Activated CD4-positive, alpha-beta T cell treated with anti-CD3 and anti-CD28 coated beads, Interleukin-10, Interleukin-2, amounts not matched to agents 100 ng/mL and 50 ng/mL, durations not matched to agents 16 hours and 8 hours (primary cell): ENCODE results near the gene ITGB6.

Experiments used
- DNase-seq: peaks from one replicate; pipeline ENCODE4 v3.0.0-alpha.2; 2020

ITGB6 gene

GRCh38 chr2:160199683-160200389, at the start of gene ITGB6:
ITGB6 (minus strand) TSS chr2:160200272; CDS start chr2:160200063, 209 bp downstream.
- no peak for DNase-seq

- no peak for DNase-seq
These were observed 47.4 kb upstream of the ITGB6 start for GRCh38 chr2:160247296-160248035.

GRCh38 chr2:160246356-160246755, 46.3 kb upstream of the ITGB6 start:
- no peak for DNase-seq

- DNase-seq = no peak
These were observed 45.6 kb upstream of the ITGB6 start for GRCh38 chr2:160245614-160246155.

- DNase-seq = no peak
These were observed 43.0 kb upstream of the ITGB6 start for GRCh38 chr2:160242893-160243564.

GRCh38 chr2:160241251-160242137, 41.4 kb upstream of the ITGB6 start:
- DNase-seq = no peak

GRCh38 chr2:160239436-160239835, 39.4 kb upstream of the ITGB6 start:
- no peak for DNase-seq

GRCh38 chr2:160238392-160238791, 38.3 kb upstream of the ITGB6 start:
- DNase-seq = no peak

- DNase-seq = no peak
These were observed 32.9 kb upstream of the ITGB6 start for GRCh38 chr2:160232905-160233475.

GRCh38 chr2:160229591-160229990, 29.5 kb upstream of the ITGB6 start:
- no peak for DNase-seq

- no peak for DNase-seq
These were observed 28.3 kb upstream of the ITGB6 start for GRCh38 chr2:160228141-160228917.

GRCh38 chr2:160227293-160227915, 27.3 kb upstream of the ITGB6 start:
- no peak for DNase-seq

- no peak for DNase-seq
These were observed 26.3 kb upstream of the ITGB6 start for GRCh38 chr2:160226367-160226766.

- DNase-seq = no peak
These were observed 25.6 kb upstream of the ITGB6 start for GRCh38 chr2:160225722-160226121.

- no peak for DNase-seq
These were observed 24.4 kb upstream of the ITGB6 start for GRCh38 chr2:160224507-160224906.

- peak; percentile 95 for DNase-seq
These were observed 24.0 kb upstream of the ITGB6 start for GRCh38 chr2:160224060-160224459.

GRCh38 chr2:160223560-160223959, 23.5 kb upstream of the ITGB6 start:
- DNase-seq = no peak

- no peak for DNase-seq
These were observed 22.6 kb upstream of the ITGB6 start for GRCh38 chr2:160222546-160223283.

GRCh38 chr2:160221391-160222276, 21.6 kb upstream of the ITGB6 start:
- DNase-seq = no peak
